Skeletal muscle satellite cell (primary cell): ENCODE results near the gene CHAC1.

Source experiments
- H3K27me3 ChIP-seq: 2 replicates; pipeline ENCODE4 v1.7.0; 2013; ENCODE audit warnings: low read length; ENCODE audit not compliant: control insufficient read depth, insufficient read depth
- H3K36me3 ChIP-seq: 2 replicates; pipeline ENCODE4 v1.7.0; 2013; ENCODE audit warnings: mild to moderate bottlenecking, control low read depth, low read length; ENCODE audit not compliant: insufficient read depth
- H3K4me1 ChIP-seq: 2 replicates; pipeline ENCODE4 v1.7.0; 2013; ENCODE audit warnings: low read length; ENCODE audit not compliant: control insufficient read depth, insufficient read depth
- H3K4me2 ChIP-seq: 2 replicates; pipeline ENCODE4 v1.7.0; 2013; ENCODE audit warnings: mild to moderate bottlenecking, low read length
- H3K4me3 ChIP-seq: 2 replicates; pipeline ENCODE4 v1.7.0; 2013; ENCODE audit warnings: low read length
- H3K9ac ChIP-seq: 2 replicates; pipeline ENCODE4 v1.7.0; 2013; ENCODE audit warnings: mild to moderate bottlenecking, low read depth, low read length, moderate library complexity
- H3K9me3 ChIP-seq: replicated peaks from 2 replicates; pipeline ENCODE4 v1.7.0; 2013; ENCODE audit warnings: mild to moderate bottlenecking, control low read depth, low read length

The CHAC1 gene

DNA sequence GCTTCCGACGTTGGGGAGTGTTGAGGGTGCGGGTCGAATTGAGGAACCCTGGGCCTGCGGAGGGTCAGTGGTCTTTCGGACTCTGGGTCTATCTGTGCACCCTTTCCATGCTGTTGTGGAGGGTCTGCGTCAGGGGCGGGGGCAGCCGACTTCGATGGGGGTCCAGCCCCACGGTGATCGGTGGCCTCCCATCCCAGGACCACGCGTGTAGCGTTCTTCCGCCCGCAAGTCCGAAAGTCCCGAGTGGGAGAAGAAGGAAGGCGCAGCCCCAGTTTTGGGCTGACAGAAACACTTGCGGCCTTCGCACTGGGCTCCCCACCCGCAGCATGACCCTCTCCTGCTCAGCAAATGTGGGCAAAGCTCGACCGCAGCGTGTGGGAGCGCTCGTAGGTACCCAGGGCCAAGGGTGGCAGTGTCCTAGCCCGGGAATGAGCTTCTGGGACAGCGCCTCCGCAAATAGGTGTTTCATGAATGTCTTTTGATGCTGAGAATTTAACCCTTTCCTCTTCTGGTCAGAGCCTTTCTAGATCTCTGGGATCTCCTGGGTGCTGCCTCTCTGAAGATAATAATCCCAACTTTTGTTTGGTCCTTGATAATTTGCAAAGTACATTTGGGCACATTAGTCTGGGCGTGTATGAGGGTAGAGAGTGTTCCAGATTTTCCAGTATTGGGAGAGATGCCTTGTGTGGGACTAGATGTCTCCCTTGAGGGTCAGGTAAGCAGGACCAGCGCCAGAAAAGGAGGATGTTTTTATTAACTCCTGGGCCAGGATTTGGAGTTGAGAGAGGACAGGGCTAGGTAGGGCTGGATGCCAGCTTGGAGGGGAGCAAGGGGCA lies 26.4 kb upstream of the CHAC1 start:
- peaks cover 65% of the 10 kb centered on the region for H3K27me3 ChIP-seq
- no peaks in the 10 kb centered on the region for H3K9me3 ChIP-seq
- no peak overlapping the region for H3K4me3 ChIP-seq
- peak overlapping the region; percentile 65 for H3K4me2 ChIP-seq
- H3K4me1 ChIP-seq, result peaks cover 36% of the 10 kb centered on the region
- H3K36me3 ChIP-seq, result no peaks in the 10 kb centered on the region
- H3K9ac ChIP-seq, result no peak overlapping the region

DNA sequence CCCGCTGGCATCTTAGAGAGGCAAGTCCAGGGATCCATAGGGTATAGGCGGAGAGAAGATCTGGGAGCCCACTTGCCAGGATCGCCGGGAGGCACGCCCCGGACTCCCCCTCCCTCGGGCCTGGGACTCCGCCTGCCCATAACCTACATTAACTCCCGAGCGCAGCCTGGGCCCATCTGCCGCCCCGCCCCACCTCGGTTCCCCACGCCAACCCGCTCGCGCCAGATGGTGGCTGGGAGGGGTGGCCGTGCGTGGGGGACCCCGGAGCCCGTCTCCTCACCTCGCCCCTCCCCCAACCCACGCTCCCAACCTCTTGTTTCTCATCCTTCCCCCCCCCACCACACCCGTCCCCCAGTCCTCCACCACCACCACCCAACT lies 25.8 kb upstream of the CHAC1 start:
- no peak overlapping the region for H3K9ac ChIP-seq
- peaks cover 70% of the 10 kb centered on the region for H3K27me3 ChIP-seq
- H3K36me3 ChIP-seq, result no peaks in the 10 kb centered on the region
- H3K9me3 ChIP-seq, result no peaks in the 10 kb centered on the region
- H3K4me1 ChIP-seq, result peaks cover 36% of the 10 kb centered on the region
- no peak overlapping the region for H3K4me3 ChIP-seq
- peak overlapping the region; percentile 13 for H3K4me2 ChIP-seq

- Histone ChIP-seq H3K36me3 (no peaks in the 10 kb centered on the region), H3K4me2 (peak overlapping the region; percentile 93), H3K27me3 (peaks cover 70% of the 10 kb centered on the region), H3K4me3 (peak overlapping the region; percentile 67), H3K4me1 (peaks cover 36% of the 10 kb centered on the region), H3K9ac (no peak overlapping the region), H3K9me3 (no peaks in the 10 kb centered on the region)
These were observed 25.1 kb upstream of the CHAC1 start for GRCh38 chr15:40927873-40928806.

DNA sequence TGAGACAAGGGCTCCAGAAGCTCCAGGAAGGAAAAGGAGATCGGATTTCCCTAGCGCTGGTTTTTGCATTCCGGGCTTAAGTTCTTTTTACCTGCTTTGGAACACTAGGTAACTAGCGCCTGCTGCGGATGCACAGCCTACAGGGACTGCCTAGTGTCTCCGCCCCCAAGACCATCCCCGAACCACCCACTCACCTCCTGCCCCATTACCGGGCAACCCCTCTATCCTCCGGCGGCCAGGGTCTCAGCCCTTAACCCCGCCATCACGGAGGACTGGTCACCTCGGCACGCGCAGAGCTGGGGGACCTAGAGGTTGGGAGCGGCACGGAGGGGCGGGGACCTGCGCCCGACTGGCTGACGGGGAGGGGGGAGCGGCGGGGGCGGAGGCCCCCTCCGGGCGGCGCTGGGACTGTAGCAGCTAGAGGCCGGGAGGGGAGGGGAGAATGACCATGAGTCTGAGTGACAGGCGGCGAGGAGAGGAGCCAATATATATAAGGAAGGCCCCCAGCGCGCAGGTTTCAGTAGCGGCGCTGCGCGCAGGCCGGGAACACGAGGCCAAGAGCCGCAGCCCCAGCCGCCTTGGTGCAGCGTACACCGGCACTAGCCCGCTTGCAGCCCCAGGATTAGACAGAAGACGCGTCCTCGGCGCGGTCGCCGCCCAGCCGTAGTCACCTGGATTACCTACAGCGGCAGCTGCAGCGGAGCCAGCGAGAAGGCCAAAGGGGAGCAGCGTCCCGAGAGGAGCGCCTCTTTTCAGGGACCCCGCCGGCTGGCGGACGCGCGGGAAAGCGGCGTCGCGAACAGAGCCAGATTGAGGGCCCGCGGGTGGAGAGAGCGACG lies 24.2 kb upstream of the CHAC1 start, which contains the start of gene DLL4:
TSS of gene DLL4 (plus strand) at position 520 of the 839 bp plus-strand sequence. CDS start 329 bp downstream, outside the sequence.
- Histone ChIP-seq H3K9me3 (no peaks in the 10 kb centered on the region), H3K4me1 (peaks cover 36% of the 10 kb centered on the region), H3K27me3 (peaks cover 70% of the 10 kb centered on the region), H3K36me3 (no peaks in the 10 kb centered on the region), H3K4me2 (peak within 1 kb of the TSS; percentile 93), H3K9ac (no peak within 1 kb of the TSS), H3K4me3 (peak within 1 kb of the TSS; percentile 67)

GRCh38 chr15:40929660-40930429 lies 23.4 kb upstream of the CHAC1 start:
- peak overlapping the region; percentile 67 for H3K4me3 ChIP-seq
- no peaks in the 10 kb centered on the region for H3K9me3 ChIP-seq
- peak overlapping the region; percentile 93 for H3K4me2 ChIP-seq
- H3K4me1 ChIP-seq, result peaks cover 36% of the 10 kb centered on the region
- H3K36me3 ChIP-seq, result no peaks in the 10 kb centered on the region
- peaks cover 70% of the 10 kb centered on the region for H3K27me3 ChIP-seq
- no peak overlapping the region for H3K9ac ChIP-seq

GRCh38 chr15:40930430-40931299 lies 22.6 kb upstream of the CHAC1 start:
- H3K9me3 ChIP-seq, result no peaks in the 10 kb centered on the region
- H3K4me3 ChIP-seq, result peak overlapping the region; percentile 26
- H3K4me2 ChIP-seq, result peak overlapping the region; percentile 93
- peaks cover 35% of the 10 kb centered on the region for H3K4me1 ChIP-seq
- peaks cover 62% of the 10 kb centered on the region for H3K27me3 ChIP-seq
- H3K36me3 ChIP-seq, result no peaks in the 10 kb centered on the region
- no peak overlapping the region for H3K9ac ChIP-seq

GRCh38 chr15:40931300-40932142 lies 21.8 kb upstream of the CHAC1 start:
- no peak overlapping the region for H3K9ac ChIP-seq
- no peak overlapping the region for H3K4me3 ChIP-seq
- H3K27me3 ChIP-seq, result peaks cover 54% of the 10 kb centered on the region
- H3K9me3 ChIP-seq, result no peaks in the 10 kb centered on the region
- no peaks in the 10 kb centered on the region for H3K36me3 ChIP-seq
- H3K4me2 ChIP-seq, result no peak overlapping the region
- peaks cover 27% of the 10 kb centered on the region for H3K4me1 ChIP-seq

GRCh38 chr15:40932156-40932555 lies 21.1 kb upstream of the CHAC1 start:
- Histone ChIP-seq H3K9ac (no peak overlapping the region), H3K4me2 (no peak overlapping the region), H3K9me3 (no peaks in the 10 kb centered on the region), H3K4me1 (peaks cover 32% of the 10 kb centered on the region), H3K4me3 (no peak overlapping the region), H3K27me3 (peaks cover 48% of the 10 kb centered on the region), H3K36me3 (no peaks in the 10 kb centered on the region)

DNA sequence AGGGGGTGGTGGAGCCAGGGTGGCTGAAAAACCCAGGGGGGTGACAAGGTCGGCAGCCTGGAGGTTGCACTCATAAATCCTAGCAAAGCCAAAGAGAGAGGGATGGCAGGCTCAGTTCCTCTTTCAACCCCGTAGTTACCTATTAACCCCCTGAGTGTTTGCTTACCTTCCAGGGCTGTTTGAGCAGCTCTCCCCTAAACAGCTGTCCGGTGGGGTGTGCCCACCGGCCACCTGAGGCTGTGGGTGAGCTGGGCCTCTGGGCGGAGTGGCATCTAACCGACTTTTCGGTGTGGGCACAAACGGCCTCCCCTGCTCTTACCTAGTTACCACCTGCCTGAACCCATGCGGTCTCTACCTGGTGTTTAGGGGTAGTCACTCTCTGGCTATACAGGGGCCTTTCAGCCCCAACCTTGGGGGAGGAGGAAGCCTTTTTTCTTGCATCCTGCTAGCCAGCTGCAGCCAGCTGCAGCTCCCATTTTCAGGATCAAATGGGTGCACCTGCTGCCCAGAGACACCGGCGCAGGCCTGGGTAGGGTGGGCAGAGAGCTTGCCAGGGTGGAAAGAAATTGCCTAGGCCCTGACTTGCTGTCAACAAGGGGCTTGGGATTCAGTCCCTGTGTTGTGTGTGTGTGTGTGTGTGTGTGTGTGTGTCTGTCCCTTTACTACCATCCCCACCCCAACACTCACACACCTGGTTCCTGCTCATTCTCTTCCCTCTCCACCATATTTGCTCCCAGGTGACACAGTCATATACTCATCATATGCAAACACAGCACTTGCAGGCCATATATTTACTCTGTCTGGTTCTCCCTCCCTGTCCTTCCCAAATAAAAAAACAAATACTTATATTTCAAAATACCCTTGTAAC lies 20.4 kb upstream of the CHAC1 start:
- Histone ChIP-seq H3K27me3 (peaks cover 42% of the 10 kb centered on the region), H3K9me3 (no peaks in the 10 kb centered on the region), H3K36me3 (no peaks in the 10 kb centered on the region), H3K4me3 (no peak overlapping the region), H3K4me1 (peaks cover 40% of the 10 kb centered on the region), H3K9ac (no peak overlapping the region), H3K4me2 (no peak overlapping the region)
